SIG-M5 treated with dmso at 0.1 percent for 504 hours (cell line): ENCODE results near the gene ZNF486.
A peak's percentile ranks its signal among the peaks of the same experiment; 100 is the strongest.
"Not testable (repeated sequence)": the region's sequence is repeated elsewhere in the genome, so short reads cannot be mapped to it uniquely, and the experiment has no call there.

Experiments used
- DNase-seq: peaks from one replicate; lab custom pipeline; 2025; ENCODE audit not compliant: unreplicated experiment; lab: John Stamatoyannopoulos, UW

Gene ZNF486

DNA sequence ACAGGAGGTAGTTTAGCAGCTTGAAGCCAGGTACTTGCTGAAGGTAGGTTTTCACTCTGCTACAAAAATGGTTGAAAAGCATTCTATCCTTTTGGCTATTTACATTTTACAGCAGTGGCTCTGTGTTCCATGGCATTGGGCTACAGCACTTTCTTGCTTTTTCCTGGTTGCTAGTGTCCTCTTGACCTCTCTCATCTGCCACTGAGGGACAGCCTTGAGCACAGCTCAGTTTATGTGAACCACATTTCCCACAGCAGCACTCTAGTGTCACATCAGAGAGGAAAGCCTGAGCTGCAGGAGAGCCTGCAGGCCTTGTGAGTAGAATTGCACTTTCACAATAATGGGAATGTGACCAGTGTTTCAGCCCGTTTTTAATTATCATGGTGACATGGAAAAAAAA is 54.6 kb downstream of the ZNF486 start:
- DNase-seq: not testable (repeated sequence)

DNA sequence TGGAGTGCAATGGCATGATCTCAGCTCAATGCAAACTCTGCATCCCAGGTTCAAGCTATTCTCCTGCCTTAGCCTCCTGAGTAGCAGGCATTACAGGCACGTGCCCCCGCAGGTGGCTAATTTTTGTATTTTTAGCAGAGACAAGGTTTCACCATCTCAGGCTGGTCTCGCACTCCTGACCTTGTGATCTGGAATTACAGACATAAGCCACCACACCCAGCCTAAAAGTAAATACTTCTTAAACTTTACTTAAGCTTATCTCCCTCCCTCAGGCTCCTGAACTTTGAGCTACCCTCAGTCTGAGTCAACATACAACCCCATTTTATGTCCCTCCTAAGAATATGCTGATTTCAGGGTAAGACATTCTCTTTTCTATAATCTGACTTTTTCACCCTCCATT is 66.1 kb downstream of the ZNF486 start:
- DNase-seq: no peak

DNA sequence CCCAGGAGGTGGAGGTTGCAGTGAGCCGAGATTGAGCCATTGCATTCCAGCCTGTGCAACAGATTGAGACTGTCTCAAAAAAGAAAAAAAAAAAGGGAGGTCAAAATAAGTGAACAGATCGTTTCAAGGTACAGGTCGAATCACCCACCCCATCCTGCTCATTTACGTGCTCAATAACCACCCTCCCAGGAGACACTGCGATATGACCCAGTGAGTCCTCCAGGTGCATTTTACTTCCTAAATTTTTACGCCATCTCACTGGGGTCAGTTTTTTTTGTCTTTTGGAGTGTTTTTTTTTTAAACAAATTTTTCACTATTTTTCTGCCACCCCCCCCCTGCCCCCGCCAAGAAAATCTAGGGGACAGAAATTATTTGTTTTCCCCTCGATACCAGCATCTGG is 68.1 kb downstream of the ZNF486 start:
- DNase-seq: no peak

- peak; percentile 0 for DNase-seq
Observed at GRCh38 chr19:20237773-20238623, 71.0 kb downstream of the ZNF486 start.

DNA sequence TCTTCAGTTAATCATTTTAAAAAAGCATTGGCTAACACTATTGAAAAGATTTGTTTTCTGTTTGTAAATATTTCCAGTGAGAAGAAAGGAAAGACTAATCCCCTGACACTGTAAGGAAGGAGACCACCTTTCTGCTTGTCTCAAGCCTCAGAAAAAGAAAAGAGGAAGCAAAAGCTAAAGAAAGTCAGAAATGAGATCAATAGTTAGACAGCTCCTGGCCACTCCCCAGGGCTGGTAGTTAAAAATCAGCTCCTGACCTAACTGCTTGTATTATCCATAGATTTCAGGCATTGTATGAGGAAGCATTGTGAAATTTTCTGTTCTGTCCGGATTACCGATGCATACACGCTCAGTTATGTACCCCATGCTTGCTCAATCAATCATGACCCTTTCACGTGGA is 76.6 kb downstream of the ZNF486 start:
- DNase-seq: no peak

- DNase-seq: no peak
Observed at GRCh38 chr19:20244356-20244755, 77.3 kb downstream of the ZNF486 start.

- DNase-seq: no peak
Observed at GRCh38 chr19:20245309-20245708, 78.3 kb downstream of the ZNF486 start.

GRCh38 chr19:20247016-20247683 is 80.1 kb downstream of the ZNF486 start:
- no peak for DNase-seq

DNA sequence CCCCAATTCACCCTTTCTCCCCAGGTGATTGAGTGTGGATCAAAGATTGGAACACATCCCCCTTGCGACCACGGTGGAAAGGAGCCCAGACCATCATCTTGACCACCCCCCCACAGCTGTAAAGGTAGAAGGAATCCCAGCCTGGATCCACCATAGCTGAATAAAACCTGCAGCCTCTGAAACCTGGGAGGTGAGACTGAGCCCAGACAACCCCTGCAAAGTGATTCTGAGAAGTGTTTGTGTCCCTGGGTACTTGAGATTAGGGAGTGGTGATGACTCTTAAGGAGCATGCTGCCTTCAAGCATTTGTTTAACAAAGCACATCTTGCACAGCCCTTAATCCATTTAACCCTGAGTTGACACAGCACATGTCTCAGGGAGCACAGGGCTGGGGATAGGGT is 81.2 kb downstream of the ZNF486 start:
- not testable (repeated sequence) for DNase-seq
